Keratinocyte (primary cell): Measurements from ENCODE around the gene CTAG1A. TPM values are rescaled to one million over a fixed set of nuclear protein-coding genes. Genes with fewer than 3 reads are reported as not detected.

Source experiments
- DNase-seq: peaks from one replicate; pipeline ENCODE4 v3.0.0-alpha.2; 2011; ENCODE audit warnings: low read depth, missing footprints, low spot score
- FAIRE-seq: peaks from 2 replicates; lab custom pipeline; 2011; peaks lifted over from hg19 to GRCh38; lab: Jason Lieb, UNC
- H2AFZ ChIP-seq: 2 replicates; pipeline ENCODE4 v1.6.0; 2012; ENCODE audit warnings: low read length, control low read depth, inconsistent platforms; ENCODE audit not compliant: control insufficient read depth
- H3K27ac ChIP-seq: 2 replicates; pipeline ENCODE4 v1.5.1; 2011; ENCODE audit warnings: low read length; ENCODE audit not compliant: control insufficient read depth, insufficient read depth
- H3K27me3 ChIP-seq: 3 replicates; pipeline ENCODE4 v1.6.0; 2011; ENCODE audit warnings: low read length; ENCODE audit not compliant: control insufficient read depth, insufficient read depth; ENCODE audit errors: extremely low read depth
- H3K36me3 ChIP-seq, 2 experiments: 2 replicates in 1 of 2; 3 replicates in 1 of 2; pipeline ENCODE4 v1.5.1; 2011; ENCODE audit warnings: low read length in 2 of 2, mild to moderate bottlenecking in 1 of 2; ENCODE audit not compliant: control insufficient read depth in 2 of 2, insufficient read depth in 2 of 2; ENCODE audit errors: extremely low read depth in 1 of 2
- H3K4me1 ChIP-seq: 3 replicates; pipeline ENCODE4 v1.5.1; 2011; ENCODE audit warnings: low read length; ENCODE audit not compliant: control insufficient read depth, insufficient read depth; ENCODE audit errors: extremely low read depth
- H3K4me2 ChIP-seq: 3 replicates; pipeline ENCODE4 v1.6.0; 2011; ENCODE audit warnings: low read depth, low read length; ENCODE audit not compliant: control insufficient read depth, insufficient read depth; ENCODE audit errors: extremely low read depth
- H3K4me3 ChIP-seq, 3 experiments: fragments of 200-600 bp in 1 of 3; sonication (generic) in 1 of 3; 2 replicates in 2 of 3; 3 replicates in 1 of 3; pipeline ENCODE4 v1.5.1; 2011 to 2016; ENCODE audit warnings: low read length in 3 of 3, mild to moderate bottlenecking in 3 of 3, control low read depth in 2 of 3, inconsistent platforms in 1 of 3, low read depth in 1 of 3, mixed read lengths in 1 of 3, mixed run types in 1 of 3, moderate library complexity in 1 of 3; ENCODE audit not compliant: control insufficient read depth in 2 of 3, insufficient read depth in 2 of 3; ENCODE audit errors: extremely low read depth in 1 of 3
- H3K79me2 ChIP-seq: 2 replicates; pipeline ENCODE4 v1.6.0; 2012; ENCODE audit warnings: low read length; ENCODE audit not compliant: control insufficient read depth, insufficient read depth
- H3K9ac ChIP-seq: 3 replicates; pipeline ENCODE4 v1.6.0; 2011; ENCODE audit warnings: low read length; ENCODE audit not compliant: control insufficient read depth, insufficient read depth; ENCODE audit errors: extremely low read depth
- H3K9me1 ChIP-seq: 3 replicates; pipeline ENCODE4 v1.6.0; 2011; ENCODE audit warnings: low read length; ENCODE audit not compliant: control insufficient read depth, insufficient read depth; ENCODE audit errors: extremely low read depth
- H3K9me3 ChIP-seq: 2 replicates; pipeline ENCODE4 v1.5.1; 2012; ENCODE audit warnings: low read depth, low read length; ENCODE audit not compliant: control insufficient read depth
- H4K20me1 ChIP-seq: 3 replicates; pipeline ENCODE4 v1.6.0; 2011; ENCODE audit warnings: low read length; ENCODE audit not compliant: control insufficient read depth, insufficient read depth; ENCODE audit errors: extremely low read depth
- EZH2 ChIP-seq: IDR thresholded peaks from one replicate; pipeline ENCODE4 v1.6.1; 2012; ENCODE audit warnings: inconsistent platforms, mild to moderate bottlenecking, low read length, moderate library complexity
- dilution Hi-C: fragments of 300-500 bp; cut with MboI; formaldehyde crosslinking; loops from one replicate; pipeline ENCODE4 v1.7.0; 2020; ENCODE audit warnings: low sequenced_read_pairs; ENCODE audit not compliant: extremely low pct_ligation_motif_present
- polyA plus RNA-seq, 5 experiments: library from polyadenylated mRNA; depleted of rRNA in 3 of 5; stranded (reverse) in 3 of 5; stranded (forward) in 1 of 5; unstranded in 1 of 5; fragments of >200 nt; gene quantifications; 1 replicate in 1 of 5; 2 replicates in 3 of 5; 3 replicates in 1 of 5; pipeline versions ENCODE4 v1.2.1 to v1.2.3, GENCODE V29; 2011 to 2012; ENCODE audit warnings: missing spikeins in 2 of 5, low read depth in 1 of 5, low replicate concordance in 1 of 5
- TF ChIP-seq, protein P1 (sequence below), 3 experiments: IDR thresholded peaks in 1 of 3; conservative IDR thresholded peaks in 1 of 3; optimal IDR thresholded peaks in 1 of 3; 2 replicates in 2 of 3; 3 replicates in 1 of 3; pipeline versions ENCODE3 to v1.5.1; 2011; ENCODE audit warnings: low read length in 3 of 3, mild to moderate bottlenecking in 3 of 3, moderate library complexity in 2 of 3, control low read depth in 1 of 3, inconsistent platforms in 1 of 3; ENCODE audit not compliant: insufficient read depth in 2 of 3; ENCODE audit errors: extremely low read depth in 1 of 3

Gene CTAG1A
- polyA plus RNA-seq, 1 donor (not counting 4 experiments of a cell fraction or from before 2014, with no cell fraction given) = not detected

DNA sequence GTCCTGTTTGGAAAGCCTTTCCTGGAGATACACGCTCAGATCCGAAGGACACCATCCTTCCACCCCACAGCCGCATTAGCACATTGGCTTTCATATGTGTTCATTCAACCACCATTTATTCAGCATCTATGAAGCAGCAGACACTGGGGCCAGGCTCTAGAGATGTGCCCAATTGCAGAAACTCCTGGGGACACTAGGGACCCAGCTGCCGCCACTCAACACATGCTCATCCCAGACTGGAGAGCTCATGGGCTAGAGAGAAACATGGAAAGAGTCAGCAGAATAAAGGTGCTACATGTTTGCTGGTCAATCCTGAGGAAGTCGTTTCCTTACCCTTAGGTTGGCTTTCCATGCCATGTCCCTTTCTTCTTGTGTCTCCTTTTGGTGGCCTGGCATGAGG is 7.6 kb downstream of the CTAG1A start:
- FAIRE-seq = no peak

DNA sequence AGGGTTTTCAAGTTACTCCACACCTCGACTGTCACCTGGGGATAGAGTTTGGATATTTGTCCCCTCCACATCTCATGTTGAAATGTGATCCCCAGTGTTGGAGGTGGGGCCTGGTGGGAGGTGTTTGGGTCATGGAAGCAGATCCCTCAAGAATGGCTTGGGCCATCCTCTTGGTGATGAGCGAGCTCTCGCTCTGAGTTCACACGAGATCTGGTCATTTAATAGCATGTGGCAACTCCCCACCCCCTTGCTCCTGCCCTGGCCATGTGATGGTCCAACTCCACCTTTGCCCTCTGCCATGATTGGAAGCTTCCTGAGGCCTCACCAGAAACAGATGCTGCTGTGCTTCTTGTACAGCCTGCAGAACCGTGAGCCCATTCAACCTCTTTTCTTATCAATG is 8.3 kb downstream of the CTAG1A start:
- Histone ChIP-seq H3K9ac (no peak overlapping the region), H3K9me1 (no peaks in the 10 kb centered on the region), H2AFZ (no peak overlapping the region), H3K79me2 (no peaks in the 10 kb centered on the region), H3K27me3 (no peaks in the 10 kb centered on the region), H4K20me1 (no peaks in the 10 kb centered on the region), H3K4me2 (no peak overlapping the region), H3K4me3 (no peak overlapping the region), H3K4me1 (peaks cover 14% of the 10 kb centered on the region), H3K9me3 (peaks cover 3% of the 10 kb centered on the region), H3K27ac (no peak overlapping the region), H3K36me3 (no peaks in the 10 kb centered on the region)
- TF ChIP-seq, protein P1, sequence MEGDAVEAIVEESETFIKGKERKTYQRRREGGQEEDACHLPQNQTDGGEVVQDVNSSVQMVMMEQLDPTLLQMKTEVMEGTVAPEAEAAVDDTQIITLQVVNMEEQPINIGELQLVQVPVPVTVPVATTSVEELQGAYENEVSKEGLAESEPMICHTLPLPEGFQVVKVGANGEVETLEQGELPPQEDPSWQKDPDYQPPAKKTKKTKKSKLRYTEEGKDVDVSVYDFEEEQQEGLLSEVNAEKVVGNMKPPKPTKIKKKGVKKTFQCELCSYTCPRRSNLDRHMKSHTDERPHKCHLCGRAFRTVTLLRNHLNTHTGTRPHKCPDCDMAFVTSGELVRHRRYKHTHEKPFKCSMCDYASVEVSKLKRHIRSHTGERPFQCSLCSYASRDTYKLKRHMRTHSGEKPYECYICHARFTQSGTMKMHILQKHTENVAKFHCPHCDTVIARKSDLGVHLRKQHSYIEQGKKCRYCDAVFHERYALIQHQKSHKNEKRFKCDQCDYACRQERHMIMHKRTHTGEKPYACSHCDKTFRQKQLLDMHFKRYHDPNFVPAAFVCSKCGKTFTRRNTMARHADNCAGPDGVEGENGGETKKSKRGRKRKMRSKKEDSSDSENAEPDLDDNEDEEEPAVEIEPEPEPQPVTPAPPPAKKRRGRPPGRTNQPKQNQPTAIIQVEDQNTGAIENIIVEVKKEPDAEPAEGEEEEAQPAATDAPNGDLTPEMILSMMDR (optimal IDR thresholded peaks at IDR 0.05 in 1 of 3, IDR thresholded peaks at IDR 0.05 in 1 of 3, conservative IDR thresholded peaks at IDR 0.05 in 1 of 3; ENCODE audit: extremely low read depth in 1 of 3, insufficient read depth in 2 of 3, low read length in 3 of 3) = no peak
- TF ChIP-seq EZH2 = no peak
- DNase-seq = no peak
- no peak for FAIRE-seq
- dilution Hi-C loops = no loop called here

More for the DNA sequence above, 7.6 kb downstream of the CTAG1A start:
- dilution Hi-C loops = no loop called here
- Histone ChIP-seq H3K4me3 (no peak overlapping the region), H3K9me1 (no peaks in the 10 kb centered on the region), H2AFZ (no peak overlapping the region), H3K9ac (no peak overlapping the region), H3K79me2 (no peaks in the 10 kb centered on the region), H3K4me1 (peaks cover 14% of the 10 kb centered on the region), H3K27me3 (no peaks in the 10 kb centered on the region), H3K27ac (no peak overlapping the region), H3K4me2 (no peak overlapping the region), H4K20me1 (no peaks in the 10 kb centered on the region), H3K9me3 (peaks cover 2% of the 10 kb centered on the region), H3K36me3 (no peaks in the 10 kb centered on the region)
- no peak for DNase-seq
- no peak for TF ChIP-seq EZH2
- TF ChIP-seq, protein P1 (optimal IDR thresholded peaks at IDR 0.05 in 1 of 3, IDR thresholded peaks at IDR 0.05 in 1 of 3, conservative IDR thresholded peaks at IDR 0.05 in 1 of 3; ENCODE audit: extremely low read depth in 1 of 3, insufficient read depth in 2 of 3, low read length in 3 of 3) = no peak
